OCI-LY7 (cell line): ENCODE results near the gene PFKL. TPM values are rescaled to one million over a fixed set of nuclear protein-coding genes. Genes with fewer than 3 reads are reported as not detected.

Source experiments
- BruUV-seq: library from RNA; stranded (reverse); fragments of 400-500 nt; replicated peaks from 2 replicates; lab custom pipeline; 2021; lab: Mats Ljungman, UMichigan
- CTCF ChIA-PET: fragments of 300-600 bp; sonication (Branson Sonifier 250); formaldehyde crosslinking; loops from one replicate; lab custom pipeline; 2022; ENCODE audit warnings: antibody characterized with exemption; ENCODE audit not compliant: unreplicated experiment; lab: Charles Lee
- POLR2A ChIA-PET: fragments of 300-600 bp; sonication (Branson Sonifier 250); formaldehyde crosslinking; loops from one replicate; lab custom pipeline; 2022; ENCODE audit warnings: antibody characterized with exemption; lab: Charles Lee
- DNase-seq: peaks from one replicate; pipeline ENCODE4 v3.0.0-alpha.2; 2015; ENCODE audit warnings: low spot score
- H2AFZ ChIP-seq: fragments of 200-600 bp; sonication (generic), shearing (Covaris generic); 2 replicates; pipeline ENCODE4 v1.6.1; 2014; ENCODE audit warnings: mild to moderate bottlenecking, antibody characterized with exemption, low read length, moderate library complexity
- H3K27ac ChIP-seq: fragments of 200-600 bp; sonication (generic); 2 replicates; pipeline ENCODE4 v1.5.1; 2014; ENCODE audit warnings: mixed run types, low read depth, mild to moderate bottlenecking, moderate library complexity, low read length, inconsistent platforms; ENCODE audit not compliant: poor library complexity, severe bottlenecking
- H3K36me3 ChIP-seq: fragments of 200-600 bp; sonication (generic); 2 replicates; pipeline ENCODE4 v1.6.1; 2014; ENCODE audit warnings: mild to moderate bottlenecking, antibody characterized with exemption, low read length, moderate library complexity, mixed read lengths; ENCODE audit not compliant: insufficient read depth
- H3K4me1 ChIP-seq: fragments of 200-600 bp; sonication (generic); 2 replicates; pipeline ENCODE4 v1.5.1; 2014; ENCODE audit warnings: mild to moderate bottlenecking, low read length; ENCODE audit not compliant: insufficient read depth, poor library complexity, severe bottlenecking
- H3K4me2 ChIP-seq: fragments of 200-600 bp; sonication (generic); 2 replicates; pipeline ENCODE4 v1.6.1; 2014; ENCODE audit warnings: mild to moderate bottlenecking, low read length
- H3K4me3 ChIP-seq: fragments of 200-600 bp; sonication (generic); 2 replicates; pipeline ENCODE4 v1.5.1; 2014; ENCODE audit warnings: mild to moderate bottlenecking, low read depth, low read length; ENCODE audit not compliant: poor library complexity, severe bottlenecking
- H3K79me2 ChIP-seq: fragments of 200-600 bp; sonication (generic); 2 replicates; pipeline ENCODE4 v1.6.1; 2016; ENCODE audit warnings: low read depth, mild to moderate bottlenecking, low read length, moderate library complexity, mixed read lengths; ENCODE audit not compliant: insufficient read depth
- H3K9me2 ChIP-seq: fragments of 200-600 bp; sonication (generic); 2 replicates; pipeline ENCODE4 v1.6.1; 2016; ENCODE audit warnings: mild to moderate bottlenecking, low read length, mixed read lengths; ENCODE audit not compliant: insufficient read depth
- H3K9me3 ChIP-seq: fragments of 200-600 bp; sonication (generic); 2 replicates; pipeline ENCODE4 v1.6.1; 2014; ENCODE audit warnings: mild to moderate bottlenecking, mixed run types, low read length, mixed read lengths
- H4K20me1 ChIP-seq: fragments of 200-600 bp; sonication (generic); 2 replicates; pipeline ENCODE4 v1.6.1; 2014; ENCODE audit warnings: mild to moderate bottlenecking, antibody characterized with exemption, low read length, moderate library complexity, mixed read lengths; ENCODE audit not compliant: insufficient read depth
- EZH2phosphoT487 ChIP-seq: fragments of 200-600 bp; sonication (generic); IDR thresholded peaks from 2 replicates; pipeline ENCODE4 v1.6.1; 2018; ENCODE audit warnings: low read depth, borderline replicate concordance, mild to moderate bottlenecking, mixed run types, antibody characterized with exemption, low read length, moderate library complexity, mixed read lengths
- intact Hi-C: fragments of 100-400 bp; cut with micrococcal nuclease; formaldehyde crosslinking; loops from one replicate; pipeline ENCODE4 v1.10.0; 2022; ENCODE audit not compliant: unreplicated experiment
- total RNA-seq, 2 experiments: library from RNA; depleted of rRNA in 1 of 2; stranded (reverse); fragments of >200 nt in 1 of 2; shearing (Covaris generic) in 1 of 2; gene quantifications; 2 replicates each; pipeline ENCODE4 v1.2.3, GENCODE V29; 2014 to 2022
- TF ChIP-seq, protein P1 (sequence below): fragments of 200-600 bp; sonication (generic); conservative IDR thresholded peaks from 2 replicates; pipeline ENCODE4 v1.5.1; 2014; ENCODE audit warnings: mild to moderate bottlenecking, antibody characterized with exemption, low read length, moderate library complexity, mixed read lengths

Gene PFKL
- total RNA-seq, 2 experiments from 2014 or later: 102 to 128 TPM

DNA sequence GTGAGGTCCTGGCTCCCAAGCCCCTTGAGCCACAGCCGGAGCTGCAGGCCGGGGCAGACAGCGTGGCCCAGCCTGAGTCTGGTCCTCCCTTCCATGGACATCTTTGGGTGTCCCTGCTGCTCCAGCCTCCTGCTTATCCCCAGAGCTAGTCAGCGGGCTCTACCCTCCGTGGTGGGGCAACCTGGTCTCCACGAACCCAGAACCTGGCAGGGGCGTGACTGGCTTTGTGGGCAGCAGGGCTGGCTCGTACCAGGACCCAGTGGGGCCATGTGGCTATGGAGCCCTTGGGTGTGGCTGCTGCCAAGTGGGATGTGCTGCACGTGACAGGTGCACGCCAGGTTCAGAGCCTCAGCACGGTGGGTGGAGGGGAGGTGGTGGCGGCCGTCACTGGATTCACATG lies 21.0 kb downstream of the PFKL start:
- intact Hi-C loops: no loop called here
- no peaks in the 10 kb centered on the region for H3K9me2 ChIP-seq
- no peak overlapping the region for H3K4me2 ChIP-seq
- BruUV-seq: no TSS peak
- H2AFZ ChIP-seq: no peak overlapping the region
- TF ChIP-seq EZH2phosphoT487: no peak
- TF ChIP-seq, protein P1, sequence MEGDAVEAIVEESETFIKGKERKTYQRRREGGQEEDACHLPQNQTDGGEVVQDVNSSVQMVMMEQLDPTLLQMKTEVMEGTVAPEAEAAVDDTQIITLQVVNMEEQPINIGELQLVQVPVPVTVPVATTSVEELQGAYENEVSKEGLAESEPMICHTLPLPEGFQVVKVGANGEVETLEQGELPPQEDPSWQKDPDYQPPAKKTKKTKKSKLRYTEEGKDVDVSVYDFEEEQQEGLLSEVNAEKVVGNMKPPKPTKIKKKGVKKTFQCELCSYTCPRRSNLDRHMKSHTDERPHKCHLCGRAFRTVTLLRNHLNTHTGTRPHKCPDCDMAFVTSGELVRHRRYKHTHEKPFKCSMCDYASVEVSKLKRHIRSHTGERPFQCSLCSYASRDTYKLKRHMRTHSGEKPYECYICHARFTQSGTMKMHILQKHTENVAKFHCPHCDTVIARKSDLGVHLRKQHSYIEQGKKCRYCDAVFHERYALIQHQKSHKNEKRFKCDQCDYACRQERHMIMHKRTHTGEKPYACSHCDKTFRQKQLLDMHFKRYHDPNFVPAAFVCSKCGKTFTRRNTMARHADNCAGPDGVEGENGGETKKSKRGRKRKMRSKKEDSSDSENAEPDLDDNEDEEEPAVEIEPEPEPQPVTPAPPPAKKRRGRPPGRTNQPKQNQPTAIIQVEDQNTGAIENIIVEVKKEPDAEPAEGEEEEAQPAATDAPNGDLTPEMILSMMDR: no peak
- H3K9me3 ChIP-seq: no peaks in the 10 kb centered on the region
- POLR2A ChIA-PET: no interaction called here
- no peaks in the 10 kb centered on the region for H3K79me2 ChIP-seq
- no peak for DNase-seq
- no peak overlapping the region for H3K27ac ChIP-seq
- H4K20me1 ChIP-seq: no peaks in the 10 kb centered on the region
- peaks cover 54% of the 10 kb centered on the region; the same call in 1 of the 2 replicates for H3K36me3 ChIP-seq
- no peak overlapping the region for H3K4me3 ChIP-seq
- CTCF ChIA-PET: no interaction called here
- no peaks in the 10 kb centered on the region for H3K4me1 ChIP-seq

- no peaks in the 10 kb centered on the region for H4K20me1 ChIP-seq
- ChIA-PET POLR2A (no interaction called here), CTCF (no interaction called here)
- no TSS peak for BruUV-seq
- no peaks in the 10 kb centered on the region for H3K79me2 ChIP-seq
- TF ChIP-seq, protein P1: no peak
- no peak for TF ChIP-seq EZH2phosphoT487
- peaks cover 49% of the 10 kb centered on the region; the same call in 1 of the 2 replicates for H3K36me3 ChIP-seq
- H2AFZ ChIP-seq: no peak overlapping the region
- H3K27ac ChIP-seq: no peak overlapping the region
- no peaks in the 10 kb centered on the region for H3K4me1 ChIP-seq
- no peaks in the 10 kb centered on the region for H3K9me2 ChIP-seq
- no peak overlapping the region for H3K4me3 ChIP-seq
- no peaks in the 10 kb centered on the region for H3K9me3 ChIP-seq
- DNase-seq: no peak
- intact Hi-C loops: no loop called here
- H3K4me2 ChIP-seq: no peak overlapping the region
Observed at GRCh38 chr21:44321846-44322450, 22.1 kb downstream of the PFKL start.

GRCh38 chr21:44322621-44323325 lies 22.9 kb downstream of the PFKL start:
- no peaks in the 10 kb centered on the region for H4K20me1 ChIP-seq
- H3K4me2 ChIP-seq: no peak overlapping the region
- no peak overlapping the region for H3K4me3 ChIP-seq
- H3K9me2 ChIP-seq: no peaks in the 10 kb centered on the region
- no peak for DNase-seq
- no peak for TF ChIP-seq EZH2phosphoT487
- TF ChIP-seq, protein P1: no peak
- CTCF ChIA-PET: no interaction called here
- no peak overlapping the region for H2AFZ ChIP-seq
- no peaks in the 10 kb centered on the region for H3K9me3 ChIP-seq
- no TSS peak for BruUV-seq
- H3K79me2 ChIP-seq: no peaks in the 10 kb centered on the region
- POLR2A ChIA-PET: interaction anchor here (0.6 kb wide), 1 partner anchor 55 kb away, joined by 4 read pairs; no protein-coding TSS in a partner anchor
- H3K4me1 ChIP-seq: no peaks in the 10 kb centered on the region
- no peak overlapping the region for H3K27ac ChIP-seq
- peaks cover 47% of the 10 kb centered on the region; the same call in 1 of the 2 replicates for H3K36me3 ChIP-seq
- intact Hi-C loops: no loop called here
